Measurements from ENCODE around the gene ANKRD13A. TPM values are rescaled to one million over a fixed set of nuclear protein-coding genes. Genes with fewer than 3 reads are reported as not detected.

ANKRD13A gene
- 156 and 291 TPM in 2 replicates for total RNA-seq (2014; rRNA removed; shearing (Covaris generic))

- DNase-seq (ENCODE audit: low read depth) = peak; percentile 87
Observed at GRCh38 chr12:109998904-109999648, at the start of gene ANKRD13A. Gene ANKRD13A (plus strand): TSS chr12:109999430. CDS start chr12:109999689, 259 bp downstream.

DNA sequence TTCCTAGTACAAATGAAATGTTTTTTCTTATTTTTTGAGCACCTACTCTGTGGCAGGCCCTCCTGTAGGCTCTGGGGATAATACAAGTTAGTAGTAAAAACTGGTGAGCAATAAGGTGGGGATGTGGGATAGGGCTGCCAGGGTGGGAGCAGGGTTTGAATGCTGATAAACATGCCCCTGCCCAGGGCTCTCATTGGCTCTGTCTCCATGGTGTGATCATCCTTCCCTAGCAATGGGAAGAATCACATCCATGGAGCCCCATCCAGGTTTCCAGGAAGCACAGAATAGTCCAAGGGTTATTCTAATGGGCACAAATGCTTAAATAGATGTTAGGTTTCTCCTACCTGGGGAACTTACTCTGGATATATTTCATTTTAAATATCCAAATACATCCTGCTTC is 48.6 kb upstream of the ANKRD13A start:
- peak; percentile 34 for DNase-seq (ENCODE audit: low read depth)

GRCh38 chr12:109951136-109951535 is 48.1 kb upstream of the ANKRD13A start:
- DNase-seq (ENCODE audit: low read depth) = peak; percentile 96

DNA sequence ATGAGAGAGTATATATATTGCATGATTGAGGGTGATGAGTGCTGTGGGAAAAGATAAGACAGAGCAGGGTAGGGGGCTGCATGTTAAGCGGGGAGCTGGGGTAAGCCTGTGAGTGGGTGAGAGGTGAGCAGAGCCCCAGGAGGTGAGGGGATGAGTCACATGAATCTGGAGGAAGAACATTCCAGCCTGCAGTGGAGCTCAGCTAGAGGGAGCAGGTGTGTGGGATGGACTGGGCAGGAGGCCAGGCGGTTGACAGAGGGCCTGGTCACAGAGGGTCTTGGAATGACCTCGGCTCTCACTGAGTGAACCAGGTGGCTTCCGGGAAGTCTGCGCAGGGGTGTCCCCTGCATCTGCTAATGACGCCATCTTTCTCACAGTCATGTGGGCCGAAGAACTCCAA is 47.5 kb upstream of the ANKRD13A start:
- DNase-seq (ENCODE audit: low read depth) = peak; percentile 94

- peak; percentile 43 for DNase-seq (ENCODE audit: low read depth)
Observed at GRCh38 chr12:109952160-109952858, 46.9 kb upstream of the ANKRD13A start.

- no peak for DNase-seq (ENCODE audit: low read depth)
Observed at GRCh38 chr12:109952873-109953272, 46.4 kb upstream of the ANKRD13A start.

- no peak for DNase-seq (ENCODE audit: low read depth)
Observed at GRCh38 chr12:109953656-109954055, 45.6 kb upstream of the ANKRD13A start.

DNA sequence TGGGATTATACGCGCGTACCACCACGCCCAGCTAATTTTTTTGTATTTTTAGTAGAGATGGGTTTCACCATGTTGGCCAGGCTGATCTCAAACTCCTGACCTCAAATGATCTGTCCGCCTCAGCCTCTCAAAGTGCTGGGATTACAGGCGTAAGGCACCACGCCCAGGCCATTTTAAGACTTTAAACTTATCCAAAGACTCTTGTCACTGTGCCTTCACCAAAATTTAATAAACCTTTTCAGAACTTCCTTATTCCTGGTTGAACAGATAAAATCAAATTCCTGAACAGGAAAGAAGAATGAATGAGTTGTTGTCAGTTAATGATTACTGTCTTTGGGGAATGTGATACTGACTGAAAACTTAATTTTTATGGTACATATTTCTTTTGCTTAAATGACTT is 40.9 kb upstream of the ANKRD13A start:
- no peak for DNase-seq (ENCODE audit: low read depth)

DNA sequence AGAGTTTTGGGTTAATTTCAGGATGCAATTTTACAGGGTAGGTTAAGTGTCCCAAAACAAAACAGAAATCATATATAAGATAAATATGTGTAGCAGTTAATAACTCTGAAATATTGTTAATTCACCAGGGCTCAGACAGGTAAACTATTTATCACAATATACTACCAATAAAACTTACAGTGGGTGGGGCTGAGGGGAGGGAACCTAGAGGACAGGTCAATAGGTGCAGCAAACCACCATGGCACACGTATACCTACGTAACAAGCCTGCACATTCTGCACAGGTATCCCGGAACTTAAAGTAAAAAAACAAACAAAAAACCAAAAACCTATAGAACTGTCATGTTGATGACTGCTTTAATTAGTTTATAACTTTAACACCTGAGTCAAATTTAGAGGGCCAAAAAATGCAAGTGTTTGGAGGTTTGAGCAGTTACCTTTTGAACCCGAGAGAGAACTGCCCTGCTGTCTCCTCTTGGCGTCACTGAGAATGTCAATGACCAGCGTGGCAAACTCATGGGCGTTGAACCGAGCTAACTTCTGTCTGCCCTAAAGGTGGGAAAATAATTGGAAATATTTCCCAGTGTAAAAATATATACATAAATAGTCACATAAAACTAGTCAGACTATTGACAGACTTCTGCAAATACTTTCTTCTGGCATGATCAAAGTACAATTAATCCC is 39.7 kb upstream of the ANKRD13A start:
- no peak for DNase-seq (ENCODE audit: low read depth)

GRCh38 chr12:109961201-109961600 is 38.0 kb upstream of the ANKRD13A start:
- peak; percentile 56 for DNase-seq (ENCODE audit: low read depth)

GRCh38 chr12:109961612-109962011 is 37.6 kb upstream of the ANKRD13A start:
- DNase-seq (ENCODE audit: low read depth) = peak; percentile 74

DNA sequence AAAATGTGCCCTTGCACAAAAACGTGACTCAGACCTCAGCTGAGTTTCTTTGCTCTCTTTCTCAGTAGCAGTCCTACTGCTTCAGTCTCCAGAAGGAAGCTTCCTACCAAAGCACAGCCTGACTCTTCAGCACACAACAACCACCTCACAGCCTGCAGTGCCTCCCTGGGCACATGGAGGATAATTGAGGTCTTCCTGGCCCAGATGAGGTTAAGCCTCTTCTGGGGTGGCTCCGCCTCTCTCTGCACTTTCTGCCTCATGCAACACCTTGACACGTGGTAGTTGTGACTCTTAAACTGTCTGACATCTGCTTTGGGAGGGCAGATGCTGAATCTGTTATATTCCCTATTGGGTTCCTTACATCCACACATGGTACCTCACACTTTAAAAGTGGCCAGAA is 36.8 kb upstream of the ANKRD13A start:
- peak; percentile 32 for DNase-seq (ENCODE audit: low read depth)

GRCh38 chr12:109963330-109963729 is 35.9 kb upstream of the ANKRD13A start:
- DNase-seq (ENCODE audit: low read depth) = no peak

- DNase-seq (ENCODE audit: low read depth) = peak; percentile 62
Observed at GRCh38 chr12:109963743-109964429, 35.3 kb upstream of the ANKRD13A start.

GRCh38 chr12:109966546-109966945 is 32.7 kb upstream of the ANKRD13A start:
- no peak for DNase-seq (ENCODE audit: low read depth)

DNA sequence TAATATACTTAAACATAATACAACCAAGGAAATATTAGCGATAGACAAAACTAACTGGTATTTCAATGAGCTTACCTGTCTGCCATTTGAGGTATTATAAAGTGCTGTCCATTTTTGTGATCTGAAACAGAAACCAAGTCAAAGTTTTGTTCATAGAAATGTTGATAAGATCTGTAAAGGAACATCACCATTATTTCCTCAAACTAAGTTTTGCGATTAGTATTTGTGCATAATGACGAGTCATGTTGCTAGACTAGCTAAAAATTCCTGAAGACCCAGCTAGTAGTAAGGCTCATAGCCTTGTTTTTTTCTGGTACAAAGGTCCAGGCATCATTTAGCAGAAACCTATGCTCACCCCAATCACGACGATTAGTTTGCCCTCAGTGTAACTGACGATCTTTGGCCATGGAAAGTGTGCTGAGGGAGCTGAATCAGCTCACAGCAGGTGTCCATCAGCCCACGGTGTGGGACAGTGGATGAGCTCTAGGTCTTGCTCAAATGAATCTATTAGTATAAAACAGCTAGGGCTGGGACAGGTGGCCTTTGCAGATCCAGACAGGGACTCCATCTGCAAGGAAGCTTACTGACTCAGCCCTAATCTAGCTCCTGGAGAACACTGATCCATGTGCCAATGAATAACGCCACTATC is 31.7 kb upstream of the ANKRD13A start:
- no peak for DNase-seq (ENCODE audit: low read depth)

GRCh38 chr12:109968032-109968420 is 31.2 kb upstream of the ANKRD13A start:
- DNase-seq (ENCODE audit: low read depth) = peak; percentile 35

DNA sequence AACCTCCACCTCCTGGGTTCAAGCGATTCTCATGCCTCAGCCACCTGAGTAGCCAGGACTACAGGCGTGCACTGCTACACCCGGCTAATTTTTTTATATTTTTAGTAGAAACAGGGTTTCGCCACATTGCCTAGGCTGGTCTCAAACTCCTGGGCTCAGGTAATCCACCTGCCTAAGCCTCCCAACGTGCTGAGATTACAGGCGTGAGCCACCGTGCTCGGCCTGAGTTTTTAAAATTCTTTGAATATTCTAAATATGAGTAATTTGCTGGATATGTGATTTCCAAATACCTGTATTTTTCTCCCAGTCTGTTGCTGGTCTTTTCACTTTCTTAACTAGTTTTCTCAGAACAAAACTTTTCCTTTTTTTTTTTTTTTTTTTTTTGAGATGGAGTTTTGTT is 30.4 kb upstream of the ANKRD13A start:
- no peak for DNase-seq (ENCODE audit: low read depth)

GRCh38 chr12:109972821-109973220 is 26.4 kb upstream of the ANKRD13A start:
- no peak for DNase-seq (ENCODE audit: low read depth)

DNA sequence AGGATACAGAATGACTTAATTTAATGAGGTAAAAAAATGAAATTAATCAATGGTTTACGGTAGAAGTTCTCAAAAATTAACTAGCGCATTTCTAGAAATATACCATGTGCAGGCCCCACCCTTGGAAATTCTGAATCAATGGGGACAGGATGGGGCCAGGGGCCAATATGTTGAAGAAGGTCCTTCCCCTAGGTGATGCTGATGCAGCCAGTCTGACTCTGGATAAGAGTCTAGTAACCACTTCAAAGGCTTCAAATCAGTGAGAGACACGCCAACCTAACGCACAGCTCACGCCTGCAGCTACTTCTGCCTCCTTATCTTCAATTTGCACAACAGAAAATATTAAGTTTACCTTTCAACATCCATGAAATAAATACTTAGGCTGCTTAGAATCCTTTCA is 17.9 kb upstream of the ANKRD13A start:
- no peak for DNase-seq (ENCODE audit: low read depth)

DNA sequence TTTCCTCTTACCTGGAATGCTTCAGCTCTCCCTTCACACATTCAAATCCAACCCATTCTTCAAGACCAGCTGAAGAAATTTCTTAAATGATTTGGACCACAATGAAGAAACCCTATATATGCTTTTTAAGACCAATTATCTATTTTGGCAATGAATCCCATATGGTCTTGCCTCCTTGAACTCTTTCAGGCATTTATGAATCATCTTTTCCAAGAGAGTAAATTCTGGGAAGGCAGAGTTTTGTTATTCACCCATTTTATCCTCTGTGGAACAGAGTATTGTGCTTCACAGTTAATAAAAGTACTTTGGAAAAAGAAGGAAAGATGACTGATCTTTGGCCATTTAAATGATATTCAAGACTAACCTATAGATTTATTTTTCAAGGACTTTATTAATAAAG is 17.0 kb upstream of the ANKRD13A start:
- DNase-seq (ENCODE audit: low read depth) = no peak
